PFSK-1 (cell line): ENCODE data around the gene GFOD1.

ENCODE experiments used
- POLR2AphosphoS5 ChIP-seq: IDR thresholded peaks from 2 replicates; pipeline ENCODE4 v1.6.1; 2012; ENCODE audit warnings: low read depth, mild to moderate bottlenecking, control low read depth, low read length, moderate library complexity
- REST ChIP-seq, 2 experiments: IDR thresholded peaks; 2 replicates each; pipeline versions ENCODE4 v1.6.1 to v1.8.0; 2011 to 2012; ENCODE audit warnings: low read depth in 2 of 2, low read length in 2 of 2, control low read depth in 1 of 2, inconsistent platforms in 1 of 2, mild to moderate bottlenecking in 1 of 2, moderate library complexity in 1 of 2; ENCODE audit not compliant: insufficient read depth in 1 of 2
- SIN3A ChIP-seq: IDR thresholded peaks from 2 replicates; pipeline ENCODE4 v1.6.1; 2012; ENCODE audit warnings: mild to moderate bottlenecking, low read length, moderate library complexity, borderline replicate concordance; ENCODE audit not compliant: insufficient read depth
- TAF1 ChIP-seq: IDR thresholded peaks from 2 replicates; pipeline ENCODE4 v1.6.1; 2012; ENCODE audit warnings: low read length, control low read depth, borderline replicate concordance; ENCODE audit not compliant: insufficient read depth

GRCh38 chr6:13515912-13516311 lies 28.5 kb upstream of the GFOD1 start:
- no peak for TF ChIP-seq POLR2AphosphoS5
- TF ChIP-seq TAF1, result no peak
- no peak for TF ChIP-seq SIN3A
- no peak for TF ChIP-seq REST (IDR thresholded peaks at IDR 0.05; ENCODE audit: insufficient read depth in 1 of 2, low read depth in 2 of 2, low read length in 2 of 2)
